ENCODE measurements around the gene ACTL9.
"Not testable (repeated sequence)": the region's sequence is repeated elsewhere in the genome, so short reads cannot be mapped to it uniquely, and the experiment has no call there.

ACTL9 gene, protein sequence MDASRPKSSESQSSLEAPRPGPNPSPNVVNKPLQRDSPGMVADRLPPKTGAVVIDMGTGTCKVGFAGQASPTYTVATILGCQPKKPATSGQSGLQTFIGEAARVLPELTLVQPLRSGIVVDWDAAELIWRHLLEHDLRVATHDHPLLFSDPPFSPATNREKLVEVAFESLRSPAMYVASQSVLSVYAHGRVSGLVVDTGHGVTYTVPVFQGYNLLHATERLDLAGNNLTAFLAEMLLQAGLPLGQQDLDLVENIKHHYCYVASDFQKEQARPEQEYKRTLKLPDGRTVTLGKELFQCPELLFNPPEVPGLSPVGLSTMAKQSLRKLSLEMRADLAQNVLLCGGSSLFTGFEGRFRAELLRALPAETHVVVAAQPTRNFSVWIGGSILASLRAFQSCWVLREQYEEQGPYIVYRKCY

GRCh38 chr19:8698433-8699063, at the start of gene ACTL9:
ACTL9 (minus strand) TSS chr19:8698795; CDS start chr19:8698701, 94 bp downstream.
- no peak for DNase-seq

DNA sequence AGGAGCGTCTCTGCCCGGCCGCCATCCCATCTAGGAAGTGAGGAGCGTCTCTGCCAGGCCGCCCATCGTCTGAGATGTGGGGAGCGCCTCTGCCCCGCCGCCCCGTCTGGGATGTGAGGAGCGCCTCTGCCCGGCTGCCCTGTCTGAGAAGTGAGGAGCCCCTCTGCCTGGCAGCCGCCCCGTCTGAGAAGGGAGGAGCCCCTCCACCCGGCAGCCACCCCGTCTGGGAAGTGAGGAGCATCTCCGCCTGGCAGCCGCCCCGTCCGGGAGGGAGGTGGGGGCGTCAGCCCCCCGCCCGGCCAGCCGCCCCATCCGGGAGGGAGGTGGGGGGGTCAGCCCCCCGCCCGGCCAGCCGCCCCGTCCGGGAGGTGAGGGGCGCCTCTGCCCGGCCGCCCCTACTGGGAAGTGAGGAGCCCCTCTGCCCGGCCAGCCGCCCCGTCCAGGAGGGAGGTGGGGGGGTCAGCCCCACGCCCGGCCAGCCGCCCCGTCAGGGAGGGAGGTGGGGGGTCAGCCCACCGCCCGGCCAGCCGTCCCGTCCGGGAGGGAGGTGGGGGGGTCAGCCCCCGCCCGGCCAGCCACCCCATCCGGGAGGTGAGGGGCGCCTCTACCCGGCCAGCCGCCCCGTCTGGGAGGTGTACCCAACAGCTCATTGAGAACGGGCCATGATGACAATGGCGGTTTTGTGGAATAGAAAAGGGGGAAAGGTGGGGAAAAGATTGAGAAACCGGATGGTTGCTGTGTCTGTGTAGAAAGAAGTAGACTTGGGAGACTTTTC, 40.9 kb upstream of the ACTL9 start:
- not testable (repeated sequence) for DNase-seq

DNA sequence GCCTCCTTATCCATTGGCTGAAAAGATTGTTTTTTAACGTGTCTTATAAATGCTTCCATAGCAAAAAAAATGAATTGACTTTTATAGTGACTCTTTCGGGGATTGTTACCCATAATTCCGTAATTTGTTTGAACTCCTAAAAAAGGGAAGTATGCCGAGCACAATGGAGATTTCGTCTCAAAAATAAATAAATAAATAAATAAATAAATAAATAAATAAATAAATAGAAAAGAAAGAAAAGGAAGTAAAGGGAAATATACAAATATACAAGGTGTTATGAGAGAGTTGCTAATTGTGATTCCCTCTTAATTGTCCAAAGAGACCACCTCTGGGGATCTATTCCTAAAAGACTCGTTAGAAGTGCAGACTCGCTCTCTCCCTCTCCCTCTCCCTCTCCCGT, 39.8 kb upstream of the ACTL9 start:
- no peak for DNase-seq

GRCh38 chr19:8731428-8732169, 33.0 kb upstream of the ACTL9 start:
- DNase-seq: no peak

- DNase-seq: no peak
Measured at GRCh38 chr19:8724276-8724675, 25.7 kb upstream of the ACTL9 start.

DNA sequence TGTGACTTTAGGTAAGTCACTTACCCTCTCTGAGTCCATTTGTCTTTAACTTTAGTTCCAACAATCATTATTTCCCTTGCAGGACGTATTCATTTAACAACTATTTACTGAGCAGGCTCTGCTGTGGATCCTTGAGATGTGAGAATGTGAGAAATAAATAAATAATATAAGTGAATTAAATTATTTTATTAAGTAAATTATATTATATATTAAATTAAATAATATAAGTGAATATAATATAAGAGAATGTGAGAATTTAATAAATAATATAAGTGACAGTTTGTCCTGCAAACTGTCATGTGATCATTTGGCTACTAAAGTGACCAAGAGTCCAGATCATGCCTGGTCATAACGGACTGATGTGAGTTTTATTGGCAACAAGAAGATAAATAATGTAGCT, 23.4 kb upstream of the ACTL9 start:
- DNase-seq: no peak

GRCh38 chr19:8721334-8721733, 22.7 kb upstream of the ACTL9 start, which contains the start of gene OR2Z1:
OR2Z1 (plus strand) TSS chr19:8721634; CDS start chr19:8731029, 9,395 bp downstream.
- DNase-seq: no peak

GRCh38 chr19:8710337-8710736, 11.7 kb upstream of the ACTL9 start:
- DNase-seq: not testable (repeated sequence)

- no peak for DNase-seq
Measured at GRCh38 chr19:8705742-8706141, 7.1 kb upstream of the ACTL9 start.

DNA sequence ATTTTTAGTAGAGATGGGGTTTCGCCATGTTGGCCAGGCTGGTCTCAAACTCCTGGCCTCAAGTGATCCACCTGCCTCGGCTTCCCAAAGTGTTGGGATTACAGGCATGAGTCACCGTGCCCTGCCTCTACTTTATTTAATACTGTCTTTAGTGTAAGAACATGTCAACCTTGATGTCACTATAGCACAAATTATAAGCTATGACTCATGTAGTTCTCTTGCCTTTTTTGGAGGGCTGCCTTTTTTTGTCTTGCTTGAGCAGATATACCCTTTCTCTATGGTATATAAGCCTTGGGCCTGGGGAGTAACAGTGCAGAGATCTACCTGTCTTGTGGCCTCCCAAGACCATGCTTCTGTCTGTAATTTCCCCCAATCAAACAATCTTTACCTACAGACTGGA, 6.7 kb upstream of the ACTL9 start:
- not testable (repeated sequence) for DNase-seq

GRCh38 chr19:8703223-8703622, 4.6 kb upstream of the ACTL9 start:
- no peak for DNase-seq

- no peak for DNase-seq
Measured at GRCh38 chr19:8702350-8702749, 3.8 kb upstream of the ACTL9 start.

DNA sequence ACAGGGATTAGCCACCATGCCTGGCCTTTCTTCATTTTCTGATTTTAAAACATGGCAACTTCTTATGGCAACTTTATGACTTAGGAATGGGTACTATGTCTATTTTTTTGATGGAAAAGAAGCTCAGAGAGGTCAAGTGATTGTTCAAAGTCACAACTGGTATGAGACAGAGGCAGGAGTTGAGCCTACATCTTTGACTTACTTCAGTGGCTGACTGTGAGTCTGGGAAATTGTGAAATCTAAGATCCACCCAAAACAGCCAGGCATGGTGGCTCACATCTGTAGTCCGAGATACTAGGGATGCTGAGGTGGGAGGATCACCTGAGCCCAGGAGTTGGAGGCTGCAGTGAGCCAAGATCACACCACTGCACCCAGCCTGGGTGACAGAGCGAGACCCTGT, 2.4 kb upstream of the ACTL9 start:
- DNase-seq: no peak

DNA sequence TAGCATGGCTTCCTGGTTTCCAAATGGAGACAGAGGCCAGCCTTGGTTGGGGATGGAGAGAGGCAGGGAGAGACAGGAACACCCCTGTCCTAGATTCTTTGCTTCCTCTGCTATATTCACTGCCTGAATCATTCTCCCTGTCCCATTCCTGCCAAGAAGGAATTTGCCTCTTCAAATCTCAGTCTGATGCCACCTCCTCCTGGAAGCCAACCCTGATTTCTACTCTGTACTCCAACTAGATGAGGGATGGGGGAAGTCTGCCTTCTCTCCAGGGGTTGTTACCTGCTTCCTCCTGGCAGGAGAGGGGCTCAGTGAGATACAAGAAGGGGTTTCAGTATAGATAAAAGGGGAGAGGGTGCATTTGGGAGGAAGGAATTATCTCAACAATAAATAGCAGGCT, 1.3 kb upstream of the ACTL9 start:
- DNase-seq: no peak

GRCh38 chr19:8697671-8698432, 743 bp downstream of the ACTL9 start:
- no peak for DNase-seq

- DNase-seq: no peak
Measured at GRCh38 chr19:8696993-8697392, 1.6 kb downstream of the ACTL9 start.

- DNase-seq: no peak
Measured at GRCh38 chr19:8695911-8696310, 2.7 kb downstream of the ACTL9 start.

DNA sequence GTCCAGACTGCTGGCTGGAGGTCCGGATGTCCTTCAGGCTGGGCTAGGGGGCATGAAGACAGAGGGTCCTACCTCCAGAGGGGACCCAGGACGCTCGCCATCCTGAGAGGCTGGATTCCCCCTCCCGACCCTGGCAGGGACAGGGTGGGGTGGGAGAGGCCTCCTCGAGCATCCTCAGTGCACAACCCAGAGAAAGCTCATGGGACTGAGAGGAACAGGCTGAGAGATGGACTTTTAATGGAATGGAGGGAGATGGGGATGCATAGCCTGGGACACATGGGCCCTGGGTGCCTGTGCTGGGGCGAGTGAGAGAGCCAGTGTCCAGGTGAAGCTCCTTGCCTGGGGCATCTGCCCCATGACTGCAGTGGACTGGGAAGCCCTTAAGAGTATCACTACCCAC, 3.1 kb downstream of the ACTL9 start:
- no peak for DNase-seq

DNA sequence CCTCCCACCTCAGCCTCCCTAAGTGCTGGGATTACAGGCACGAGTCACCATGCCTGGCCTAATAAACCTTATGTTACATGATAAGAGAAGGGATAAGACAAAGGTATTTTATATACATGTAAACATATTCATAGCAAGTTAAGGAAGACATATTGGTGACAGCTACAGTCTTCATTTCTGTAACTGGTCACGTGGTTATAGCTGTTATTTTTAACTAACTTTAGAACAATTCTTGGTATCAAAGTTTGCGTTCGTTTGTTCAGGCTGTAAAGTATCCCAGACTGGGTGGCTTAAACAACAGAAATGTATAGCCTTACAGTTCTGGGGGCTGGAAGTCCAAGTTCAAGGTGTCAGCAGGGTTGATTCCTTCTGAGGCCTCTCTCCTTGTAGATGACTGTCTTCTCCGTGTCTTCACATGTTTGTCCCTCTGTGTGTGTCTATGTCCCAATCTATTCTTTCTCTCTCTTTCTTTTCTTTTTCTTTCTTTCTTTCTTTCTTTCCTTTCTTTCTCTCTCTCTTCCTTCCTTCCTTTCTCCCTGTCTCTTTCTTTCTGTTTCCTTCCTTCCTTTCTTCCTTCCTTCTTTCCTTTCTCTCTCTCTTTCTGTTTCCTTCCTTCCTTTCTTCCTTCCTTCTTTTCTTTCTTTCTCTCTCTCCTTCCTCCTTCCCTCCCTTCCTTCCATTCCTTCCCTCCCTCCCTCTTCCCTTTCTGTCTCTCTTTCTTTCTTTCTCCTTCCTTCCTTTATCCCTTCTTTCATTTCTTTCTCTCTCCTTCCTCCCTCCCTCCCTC, 7.6 kb downstream of the ACTL9 start:
- DNase-seq: no peak

- DNase-seq: no peak
Measured at GRCh38 chr19:8688930-8689329, 9.7 kb downstream of the ACTL9 start.

DNA sequence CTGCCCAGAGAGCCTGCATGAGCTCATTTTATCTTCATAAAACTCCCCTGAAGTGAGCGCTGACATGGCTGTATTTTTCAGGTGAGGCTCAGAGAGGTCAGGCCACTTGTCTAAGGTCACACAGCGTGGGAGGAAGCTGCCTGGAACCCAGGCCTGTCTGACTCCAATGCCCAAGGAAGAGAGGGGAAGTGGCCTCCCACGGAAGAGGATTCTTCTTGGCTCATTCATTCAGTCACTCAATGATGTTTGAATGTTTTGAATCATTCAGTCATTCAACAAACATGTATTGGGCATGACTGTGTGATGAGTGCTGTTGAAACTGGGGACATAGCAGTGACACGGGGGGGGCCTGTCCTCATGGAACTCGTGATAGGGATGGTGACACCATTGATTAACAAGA, 12.0 kb downstream of the ACTL9 start:
- DNase-seq: no peak

All from NCI-H510A treated with DMSO at 0.1 percent for 48 hours (cell line).